Inflammatory macrophage (primary cell): Measurements from ENCODE around the gene SLBP.
A peak's percentile ranks its signal among the peaks of the same experiment; 100 is the strongest.

Experiments
- DNase-seq, 2 donors: peaks; one replicate each; pipeline ENCODE4 v3.0.0-alpha.2; 2020 to 2022

The SLBP gene

GRCh38 chr4:1708581-1708980 is 3.5 kb downstream of the SLBP start:
- no peak for DNase-seq

GRCh38 chr4:1706358-1706757 is 5.8 kb downstream of the SLBP start:
- DNase-seq, result no peak

DNA sequence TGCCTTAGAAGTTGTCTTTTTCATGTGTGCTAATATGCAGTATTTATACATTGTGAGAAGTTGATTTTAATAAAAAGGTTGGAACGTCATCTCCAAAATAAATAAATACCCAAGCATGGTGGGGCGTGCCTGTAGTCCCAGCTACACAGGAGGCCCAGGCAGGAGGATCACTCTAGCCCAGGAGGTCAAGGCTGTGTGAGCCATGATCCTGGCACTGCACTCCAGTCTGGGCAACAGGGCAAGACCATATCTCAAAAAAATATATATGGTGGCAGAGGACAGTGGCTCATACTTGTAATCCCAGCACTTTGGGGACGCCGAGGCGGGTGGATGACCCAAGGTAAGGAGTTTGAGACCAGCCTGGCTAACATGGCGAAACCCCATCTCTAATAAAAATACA is 6.4 kb downstream of the SLBP start:
- DNase-seq, result no peak

- no peak for DNase-seq
Observed at GRCh38 chr4:1703867-1704266, 8.3 kb downstream of the SLBP start.

GRCh38 chr4:1701671-1702070 is 10.4 kb downstream of the SLBP start:
- peak; percentile 54 to 57 for DNase-seq

- DNase-seq, result no peak
Observed at GRCh38 chr4:1695913-1696312, 16.2 kb downstream of the SLBP start.

DNA sequence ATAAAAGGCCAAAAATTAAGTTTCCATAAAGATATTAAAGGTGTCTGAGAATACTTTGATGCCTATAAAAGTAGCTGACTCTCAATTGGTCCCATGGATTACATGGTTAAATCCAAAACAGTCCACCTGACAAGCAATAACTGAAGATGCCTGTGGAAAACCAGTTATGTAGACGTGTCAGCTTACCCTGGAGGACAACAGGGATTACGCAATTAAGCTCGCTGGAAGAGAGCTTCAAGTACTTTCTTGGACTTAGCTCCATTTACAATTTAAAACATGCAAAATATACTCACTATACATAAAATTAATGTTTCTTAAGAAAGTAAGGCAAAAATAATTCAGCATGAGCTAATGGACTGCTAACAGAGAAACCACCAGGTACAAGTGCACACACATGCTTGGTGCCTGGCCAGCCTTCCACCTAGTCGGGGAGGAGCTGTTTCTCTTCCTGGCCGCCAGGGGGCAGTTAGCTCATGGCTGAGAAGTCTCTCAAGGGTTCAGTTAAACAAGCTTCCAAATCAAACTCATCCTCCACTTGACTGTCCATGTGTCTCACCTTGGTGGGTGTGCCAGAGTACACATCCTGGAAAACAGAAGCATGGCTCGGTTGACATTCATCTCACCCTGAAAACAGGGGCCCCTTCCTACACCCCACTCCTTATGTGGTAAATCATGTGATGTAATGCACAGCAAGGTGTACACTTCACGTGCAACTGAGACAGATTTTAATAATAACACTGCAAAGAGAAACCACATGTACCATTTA is 18.8 kb downstream of the SLBP start:
- DNase-seq, result peak; percentile 78 to 85

GRCh38 chr4:1691737-1692373 is 20.3 kb downstream of the SLBP start:
- DNase-seq, result no peak

DNA sequence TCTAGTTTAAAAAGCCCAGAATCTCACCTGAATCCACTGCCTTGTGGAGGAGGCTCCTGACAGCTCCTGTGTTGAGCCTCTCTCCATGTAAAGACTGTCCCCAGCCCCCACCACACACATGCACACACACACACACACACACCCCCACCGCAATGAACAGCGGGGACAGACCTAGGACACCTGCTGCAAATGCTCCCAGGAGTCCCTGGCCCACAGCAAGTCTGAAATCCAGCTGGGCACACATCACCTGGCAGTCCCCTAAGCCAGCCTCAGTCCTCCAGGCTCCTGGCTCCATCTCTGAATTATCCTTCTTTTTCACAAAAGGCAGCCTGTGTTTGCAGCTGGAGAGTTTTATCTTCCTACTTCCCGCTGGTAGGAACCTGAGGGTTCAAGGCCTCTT is 21.4 kb downstream of the SLBP start:
- DNase-seq, result no peak

DNA sequence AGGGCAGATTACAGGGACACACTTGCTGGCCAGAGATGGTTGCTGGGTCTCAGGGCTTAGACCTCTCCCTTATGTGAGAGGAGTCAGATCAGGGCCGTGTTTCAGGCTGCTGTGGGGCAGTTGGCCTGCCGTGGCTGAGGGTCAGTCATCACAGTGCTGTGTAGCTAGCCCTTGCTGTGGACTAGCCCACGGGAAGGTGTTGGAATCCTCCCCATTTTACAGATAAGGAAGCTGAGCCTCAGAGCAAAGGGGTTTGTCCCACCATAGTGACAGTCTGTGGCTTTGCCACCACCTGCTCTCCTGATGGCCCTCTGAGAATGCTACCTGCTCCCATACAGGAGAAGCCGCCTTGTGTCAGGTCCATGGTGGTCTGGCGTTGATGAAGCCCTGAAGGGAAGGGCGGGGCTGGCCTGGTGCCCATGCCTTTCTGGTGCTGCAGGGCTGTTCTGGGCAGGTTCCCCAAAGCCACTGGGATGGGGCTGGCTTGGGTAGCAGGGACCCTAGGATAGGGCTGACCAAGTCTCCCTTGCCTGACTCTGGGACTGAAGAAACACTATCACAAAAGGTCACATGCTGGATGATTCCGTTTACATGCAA is 25.6 kb downstream of the SLBP start:
- DNase-seq, result no peak

GRCh38 chr4:1685235-1686150 is 26.6 kb downstream of the SLBP start:
- DNase-seq, result no peak

- DNase-seq, result no peak
Observed at GRCh38 chr4:1684506-1685234, 27.4 kb downstream of the SLBP start.

GRCh38 chr4:1683736-1684505 is 28.2 kb downstream of the SLBP start, which contains the start of gene FAM53A:
Gene FAM53A (minus strand): TSS chr4:1684313. CDS start chr4:1668741, 15,572 bp downstream.
- DNase-seq, result peak; percentile 92 to 94

GRCh38 chr4:1683261-1683735 is 28.8 kb downstream of the SLBP start:
- peak; percentile 13 to 20 for DNase-seq

DNA sequence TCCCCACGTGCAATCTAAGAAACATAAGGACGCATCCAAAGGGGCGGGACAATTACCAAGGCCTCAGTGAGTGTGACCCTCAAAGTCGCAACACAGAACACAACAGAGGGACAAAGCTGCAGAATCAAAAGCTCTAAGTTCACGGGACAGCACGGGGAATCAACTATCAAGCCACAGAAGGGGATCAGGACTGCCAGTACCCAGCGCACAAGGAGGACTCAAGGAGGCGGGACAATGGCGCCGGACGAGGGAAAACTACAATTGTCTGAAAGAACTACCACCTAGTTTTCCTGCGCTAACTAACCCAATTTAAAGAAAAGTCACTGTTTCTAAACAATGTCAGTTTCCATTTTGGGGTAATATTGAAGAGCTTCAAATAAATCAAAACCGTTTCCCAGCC is 29.3 kb downstream of the SLBP start:
- no peak for DNase-seq

DNA sequence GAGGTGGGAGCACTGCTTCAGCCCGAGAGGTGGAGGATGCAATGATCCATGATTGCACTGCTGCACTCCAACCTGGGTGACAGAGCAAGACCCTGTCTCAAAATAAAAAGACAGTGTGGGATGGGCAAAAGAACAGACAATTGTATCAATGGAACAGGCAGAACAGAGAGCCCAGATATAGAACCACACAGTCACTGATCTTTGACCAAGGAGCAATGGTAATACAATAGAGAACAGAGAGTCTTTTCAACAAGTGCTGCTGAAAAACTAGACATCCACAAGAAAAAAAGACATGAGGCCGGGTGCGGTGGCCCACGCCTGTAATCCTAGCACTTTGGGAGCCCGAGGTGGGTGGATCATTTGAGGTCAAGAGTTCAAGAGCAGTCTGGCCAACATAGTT is 33.9 kb downstream of the SLBP start:
- DNase-seq, result no peak

GRCh38 chr4:1676605-1677525 is 35.3 kb downstream of the SLBP start:
- no peak for DNase-seq

GRCh38 chr4:1675802-1676137 is 36.3 kb downstream of the SLBP start:
- no peak for DNase-seq

- no peak for DNase-seq
Observed at GRCh38 chr4:1675136-1675801, 36.9 kb downstream of the SLBP start.

GRCh38 chr4:1674682-1675081 is 37.4 kb downstream of the SLBP start:
- no peak for DNase-seq
